GM21526 (cell line): ENCODE data around the gene NDUFAF2.
"Not testable (repeated sequence)": the region's sequence is repeated elsewhere in the genome, so short reads cannot be mapped to it uniquely, and the experiment has no call there.

Source experiments
- ATAC-seq: cut with Tn5 transposase; IDR thresholded peaks from one replicate; pipeline ENCODE4 v1.9.1; 2021; ENCODE audit warnings: moderate library complexity; ENCODE audit not compliant: unreplicated experiment, low FRiP score

NDUFAF2 gene

GRCh38 chr5:60989790-60990189 is 44.8 kb downstream of the NDUFAF2 start:
- no peak for ATAC-seq

GRCh38 chr5:60992871-60993270 is 47.9 kb downstream of the NDUFAF2 start:
- no peak for ATAC-seq

DNA sequence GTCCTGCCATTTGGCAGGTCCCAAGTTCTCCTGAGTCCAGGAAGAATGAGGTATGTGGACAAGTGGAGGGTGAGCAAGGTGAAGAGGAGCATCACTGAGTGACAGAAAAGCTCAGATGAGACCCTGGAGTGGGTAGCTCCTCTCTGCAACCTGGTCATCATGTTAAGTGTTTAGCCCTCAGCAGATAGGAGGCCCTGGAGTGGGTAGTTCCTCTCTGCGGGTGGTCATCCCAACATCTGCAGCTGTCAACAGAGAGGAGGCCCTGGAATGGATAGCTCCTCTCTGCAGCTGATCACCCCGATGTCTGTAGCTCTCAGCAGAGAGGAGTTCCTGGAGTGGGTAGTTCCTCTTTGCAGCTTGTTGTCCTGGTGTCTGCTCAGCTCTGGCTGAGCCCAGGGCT is 48.4 kb downstream of the NDUFAF2 start:
- ATAC-seq, result no peak

GRCh38 chr5:60993875-60994571 is 49.0 kb downstream of the NDUFAF2 start:
- no peak for ATAC-seq

- no peak for ATAC-seq
Measured at GRCh38 chr5:60996368-60996767, 51.4 kb downstream of the NDUFAF2 start.

DNA sequence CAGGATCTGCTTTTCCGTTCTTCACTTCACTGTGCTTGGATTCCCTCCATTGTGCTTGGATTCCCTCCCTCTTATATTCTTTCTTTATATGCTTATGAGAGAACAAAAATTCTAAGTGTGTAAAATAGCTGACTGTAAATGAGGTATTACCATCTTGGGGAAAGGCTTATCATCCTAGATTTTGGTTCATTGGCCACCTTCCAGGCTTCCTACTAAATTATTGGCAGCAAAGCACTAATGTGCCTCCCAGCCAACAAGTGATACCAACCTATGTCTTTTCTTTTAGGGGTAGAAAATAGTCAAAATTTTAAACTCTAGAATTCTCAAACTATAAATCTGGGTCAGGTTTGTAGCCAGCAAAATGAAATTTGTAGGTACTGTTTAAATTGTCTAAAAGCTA is 52.7 kb downstream of the NDUFAF2 start:
- ATAC-seq, result no peak

DNA sequence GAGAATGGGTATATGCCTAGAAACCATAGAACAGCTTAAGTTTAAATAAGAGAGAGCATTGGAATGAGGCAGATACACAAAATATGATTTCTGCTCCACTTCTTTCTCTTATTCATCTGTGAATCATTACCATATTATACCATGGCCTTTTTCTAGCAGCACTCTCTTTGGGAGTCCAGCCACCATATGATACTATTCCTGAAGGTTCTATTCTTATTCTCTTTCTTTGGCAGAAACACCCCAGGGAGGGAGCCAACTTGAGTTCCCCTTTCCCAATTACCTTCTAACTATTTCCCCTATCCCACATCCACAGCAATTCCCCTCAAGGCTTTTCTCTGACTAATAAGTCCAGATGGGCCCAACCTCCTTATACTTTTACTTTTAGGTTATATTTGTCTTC is 55.9 kb downstream of the NDUFAF2 start:
- ATAC-seq, result no peak

- no peak for ATAC-seq
Measured at GRCh38 chr5:61001647-61002046, 56.6 kb downstream of the NDUFAF2 start.

GRCh38 chr5:61002611-61003355 is 57.8 kb downstream of the NDUFAF2 start:
- ATAC-seq, result no peak

GRCh38 chr5:61004448-61004847 is 59.4 kb downstream of the NDUFAF2 start:
- no peak for ATAC-seq

GRCh38 chr5:61009907-61010306 is 64.9 kb downstream of the NDUFAF2 start:
- no peak for ATAC-seq

- ATAC-seq, result no peak
Measured at GRCh38 chr5:61010467-61011454, 65.8 kb downstream of the NDUFAF2 start.

- ATAC-seq, result no peak
Measured at GRCh38 chr5:61018062-61018461, 73.1 kb downstream of the NDUFAF2 start.

DNA sequence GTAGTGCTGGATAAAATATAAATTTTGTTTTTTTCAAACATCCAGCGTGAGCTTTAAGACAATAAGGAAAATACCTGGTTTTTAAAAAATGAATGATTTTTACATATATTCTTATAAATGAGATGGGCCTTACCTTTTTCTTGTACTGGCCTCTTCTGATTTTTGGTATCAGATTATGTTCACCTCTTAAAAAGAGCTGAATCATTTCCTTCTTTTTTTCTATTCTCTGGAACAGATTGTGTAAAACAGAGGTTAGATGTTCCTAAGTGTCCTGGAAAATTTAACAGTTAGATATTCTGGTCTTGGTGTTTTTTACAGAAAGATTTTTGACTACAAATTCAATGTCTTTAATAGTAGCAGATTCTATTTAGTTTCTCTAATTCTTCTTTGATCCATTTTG is 74.6 kb downstream of the NDUFAF2 start:
- no peak for ATAC-seq

GRCh38 chr5:61020415-61020814 is 75.4 kb downstream of the NDUFAF2 start:
- no peak for ATAC-seq

DNA sequence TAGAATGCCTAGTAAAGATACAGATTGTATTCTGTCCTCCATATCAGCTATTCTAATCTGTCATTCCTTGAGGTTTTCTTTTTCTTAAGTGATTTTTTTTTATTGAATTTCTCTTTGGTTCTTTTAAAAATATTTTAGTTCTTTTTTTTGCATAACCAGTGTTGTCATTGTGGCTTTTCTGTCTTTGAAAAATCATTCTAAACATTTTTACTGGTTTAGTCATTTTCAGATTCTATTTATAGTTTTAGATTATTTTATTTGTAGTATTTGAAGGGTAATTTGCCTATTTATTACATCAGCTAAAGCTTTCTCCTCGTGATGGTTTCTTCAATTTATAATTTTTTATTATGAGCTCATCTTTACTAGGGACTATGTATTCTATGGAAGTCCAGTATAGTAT is 78.1 kb downstream of the NDUFAF2 start:
- ATAC-seq, result no peak

GRCh38 chr5:61026004-61026403 is 81.0 kb downstream of the NDUFAF2 start:
- ATAC-seq, result no peak

DNA sequence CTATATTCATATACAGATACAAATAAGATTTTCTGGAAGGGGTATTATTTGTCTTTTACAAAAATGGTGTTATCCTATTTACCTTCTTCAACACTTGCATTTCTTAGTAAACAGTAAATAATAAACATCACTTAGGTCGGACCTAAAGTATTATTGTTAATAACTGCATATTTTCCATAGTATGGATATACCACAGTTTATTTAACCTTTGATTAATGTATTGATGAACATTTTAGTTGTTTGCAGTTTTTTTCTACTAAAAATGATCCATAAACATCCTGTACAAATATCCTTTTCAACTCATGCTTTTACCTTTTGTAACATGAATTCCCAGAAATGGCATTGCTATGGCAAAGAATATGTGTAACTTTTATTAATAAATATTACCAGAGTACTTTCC is 83.4 kb downstream of the NDUFAF2 start:
- ATAC-seq, result no peak

DNA sequence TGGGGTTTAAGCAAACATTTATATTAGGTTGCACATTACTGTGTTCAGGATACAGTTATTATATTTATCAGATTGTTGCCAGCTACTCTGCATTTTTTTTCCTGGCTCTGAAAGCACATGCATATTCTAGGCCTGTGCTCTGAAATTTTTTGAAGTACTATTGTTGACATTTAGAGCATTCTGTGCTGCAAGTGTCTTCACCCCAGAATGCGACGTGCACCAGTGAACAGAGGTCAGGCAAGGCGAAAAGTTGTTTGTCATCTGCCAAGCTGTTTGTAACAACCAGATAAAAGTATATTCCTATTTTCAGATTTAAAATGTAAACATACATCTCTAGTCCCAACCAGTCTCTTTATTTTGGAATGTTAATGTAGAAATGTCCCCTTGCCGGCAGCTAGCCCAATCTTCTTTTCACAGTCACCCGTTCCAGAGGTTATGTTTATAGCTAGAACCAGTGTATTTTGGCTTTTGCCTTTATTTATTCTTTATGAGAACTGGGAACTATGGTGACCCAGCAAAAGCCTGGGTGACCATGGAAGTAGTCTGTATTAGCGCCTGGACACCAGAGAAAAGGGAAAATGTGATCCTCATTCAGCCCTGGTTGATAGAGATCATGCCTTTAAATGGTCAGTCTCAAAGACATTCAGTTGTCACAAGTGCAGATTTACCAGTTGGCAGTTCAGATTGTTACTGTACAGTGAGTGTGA is 84.6 kb downstream of the NDUFAF2 start:
- no peak for ATAC-seq

DNA sequence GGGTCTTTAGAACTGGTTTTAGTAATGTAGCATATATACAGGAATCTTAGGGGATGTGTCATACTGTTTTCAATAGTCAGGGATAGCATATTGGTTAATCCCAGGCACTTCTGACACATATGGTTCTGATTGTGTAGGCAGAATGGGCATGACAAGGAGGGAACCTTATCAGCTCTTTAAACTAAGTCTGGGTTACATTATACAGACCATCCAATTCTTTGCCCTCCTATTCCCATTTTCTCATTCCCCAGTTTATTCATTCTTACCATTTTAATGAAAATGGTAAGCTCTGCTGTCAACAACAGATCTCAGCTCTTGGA is 85.1 kb downstream of the NDUFAF2 start:
- no peak for ATAC-seq

- ATAC-seq, result not testable (repeated sequence)
Measured at GRCh38 chr5:61031301-61031700, 86.3 kb downstream of the NDUFAF2 start.
